A172 (cell line): ENCODE measurements around the gene LRRC36. TPM values are rescaled to one million over a fixed set of nuclear protein-coding genes. Genes with fewer than 3 reads are reported as not detected.
A peak's percentile ranks its signal among the peaks of the same experiment; 100 is the strongest.
"Not testable (repeated sequence)": the region's sequence is repeated elsewhere in the genome, so short reads cannot be mapped to it uniquely, and the experiment has no call there.

ENCODE experiments used
- DNase-seq: peaks from one replicate; pipeline ENCODE4 v3.0.0-alpha.2; 2015; ENCODE audit warnings: low spot score
- total RNA-seq: library from RNA; depleted of rRNA; stranded (reverse); fragments of >200 nt; shearing (Covaris generic); gene quantifications from 2 replicates; pipeline ENCODE4 v1.2.3, GENCODE V29; 2014

The LRRC36 gene
- total RNA-seq, 1 experiment from 2014 or later: not detected

DNA sequence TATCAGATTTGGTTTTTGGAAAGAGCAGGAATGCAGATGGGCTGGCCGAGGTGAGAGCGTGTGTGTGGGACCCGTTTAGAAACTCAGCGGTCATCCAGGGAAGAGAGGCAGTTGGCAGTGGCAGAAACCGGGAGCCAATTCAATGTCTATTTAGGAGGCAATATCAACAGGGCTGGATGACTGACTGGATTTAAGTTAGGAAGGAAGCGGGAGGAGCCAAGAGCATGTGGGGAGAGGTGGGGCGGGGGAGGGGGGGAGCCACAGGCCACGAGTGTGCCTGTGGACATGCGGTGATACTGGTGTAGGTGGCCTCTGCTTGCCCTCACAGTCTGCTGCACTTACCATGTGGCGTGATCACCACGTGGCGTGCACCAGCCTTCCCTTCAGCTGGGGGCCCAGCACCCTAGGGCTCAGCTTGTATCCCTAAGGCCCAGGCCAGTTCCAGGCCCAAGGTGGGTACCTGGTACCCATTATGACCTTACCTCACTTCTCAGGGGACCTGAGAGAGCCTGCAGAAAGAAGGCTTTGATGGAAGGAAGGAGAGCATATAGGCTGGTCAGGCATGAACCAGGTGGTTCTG, 77.5 kb downstream of the LRRC36 start:
- no peak for DNase-seq

DNA sequence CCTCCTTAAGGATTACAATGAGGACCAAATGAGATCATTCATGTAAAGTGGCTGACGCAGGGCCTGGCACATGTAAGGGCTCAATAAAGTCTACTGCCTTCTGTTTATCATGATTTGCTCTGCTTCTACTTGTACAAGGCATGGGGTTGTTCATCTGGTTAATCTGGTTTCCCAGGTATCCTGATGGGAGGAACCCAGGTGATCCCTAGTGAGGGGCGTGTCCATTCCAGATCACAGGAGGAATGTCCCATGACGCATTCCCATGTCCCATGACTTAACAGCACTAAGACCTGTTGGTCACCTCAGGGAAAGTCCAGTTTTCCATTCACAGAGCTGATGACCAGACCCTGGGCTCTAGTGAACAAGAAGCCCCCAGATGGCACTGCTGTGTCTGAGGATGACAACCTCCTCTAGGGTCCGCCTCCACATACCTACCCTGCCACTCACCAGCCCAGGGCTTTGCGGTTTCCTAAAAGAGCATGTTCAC, 78.2 kb downstream of the LRRC36 start:
- no peak for DNase-seq

DNA sequence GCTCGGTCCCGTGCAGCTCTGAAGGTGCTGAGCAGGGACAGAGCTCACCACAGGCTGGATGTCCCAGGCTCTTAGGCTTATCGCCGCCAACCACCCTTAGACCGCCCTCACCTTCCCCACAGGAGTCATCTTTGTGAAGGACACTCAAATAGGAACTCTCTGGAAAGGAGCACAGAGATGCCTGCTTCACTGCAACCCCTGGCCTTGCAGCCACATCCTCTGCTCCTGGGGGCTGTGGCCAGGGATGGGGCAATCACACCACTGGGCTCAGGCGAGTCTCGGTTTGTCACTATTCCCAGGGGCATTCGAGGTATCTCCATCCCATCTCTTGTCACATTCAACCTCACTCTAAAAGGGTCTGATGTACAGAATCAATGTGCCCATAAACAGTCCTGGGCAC, 78.7 kb downstream of the LRRC36 start:
- DNase-seq: no peak

DNA sequence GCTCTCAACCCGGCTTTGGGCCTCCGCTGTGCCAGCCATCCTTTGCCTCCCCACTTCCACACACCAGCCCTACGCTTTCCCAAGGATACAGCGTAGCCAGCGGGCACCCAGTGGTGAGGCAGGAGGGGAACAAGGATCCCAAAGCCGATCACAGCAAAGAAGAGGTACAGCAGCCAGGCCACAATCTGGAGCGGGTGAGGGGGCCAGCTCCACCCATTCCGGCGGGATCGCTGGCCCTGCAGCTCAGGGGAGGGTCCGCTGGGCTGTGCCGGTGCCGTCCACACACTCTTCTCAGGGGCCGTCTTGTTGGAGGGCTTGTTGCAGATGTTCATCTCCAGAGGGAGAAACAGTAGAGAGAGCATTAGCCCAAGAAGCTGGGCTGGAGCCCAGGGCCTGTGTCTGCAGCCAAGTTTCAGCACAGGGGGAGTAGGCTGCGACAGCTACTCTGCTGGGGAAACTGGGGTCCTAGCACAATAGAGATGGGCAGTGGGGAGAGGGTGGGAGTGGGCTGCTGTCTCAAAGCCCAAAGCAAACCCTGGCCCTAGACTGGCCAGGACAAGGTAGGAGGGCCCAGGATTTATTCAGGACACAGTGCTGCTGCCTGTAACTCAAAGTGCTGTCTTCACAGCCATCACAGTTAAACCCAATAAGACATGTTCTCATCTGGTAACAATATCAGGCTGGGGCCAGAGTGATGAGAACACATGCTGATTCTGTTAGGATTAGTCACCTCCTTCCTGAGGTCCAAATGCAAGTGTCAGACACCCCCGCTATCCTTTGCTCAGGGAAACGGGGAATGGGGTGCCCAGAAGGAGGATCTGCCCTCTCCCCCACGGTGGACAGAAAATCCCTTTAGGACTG, 79.7 kb downstream of the LRRC36 start:
- peak; percentile 74 for DNase-seq

DNA sequence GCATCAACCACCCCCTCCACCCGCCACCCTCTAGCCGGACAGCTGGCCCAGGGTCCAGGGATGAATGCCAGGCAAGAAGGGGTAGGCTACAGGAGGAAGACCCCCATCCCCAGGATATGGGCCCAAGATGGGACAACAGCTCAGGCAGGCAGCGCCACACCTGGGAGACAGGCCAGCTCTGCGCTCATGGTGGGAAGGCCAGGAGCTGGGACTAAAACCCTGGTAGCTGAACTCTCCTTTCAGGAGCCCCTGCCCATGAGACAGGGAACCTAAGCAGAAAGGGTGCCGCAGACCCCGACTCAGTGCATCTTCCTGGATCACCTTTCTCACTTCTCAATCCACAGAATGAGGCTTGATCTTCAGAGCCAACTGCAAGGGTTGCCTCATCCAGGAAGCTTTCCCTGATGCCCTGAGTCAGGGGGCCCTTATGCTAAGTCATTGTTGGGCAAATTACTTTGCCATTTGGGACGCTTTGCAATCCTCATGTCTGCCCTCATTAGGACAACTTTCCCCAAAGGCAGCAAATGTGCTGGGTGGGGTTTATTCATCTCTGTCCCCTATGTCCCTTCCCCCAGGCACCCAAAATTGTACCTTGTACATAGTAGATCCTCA, 80.7 kb downstream of the LRRC36 start:
- DNase-seq: no peak

DNA sequence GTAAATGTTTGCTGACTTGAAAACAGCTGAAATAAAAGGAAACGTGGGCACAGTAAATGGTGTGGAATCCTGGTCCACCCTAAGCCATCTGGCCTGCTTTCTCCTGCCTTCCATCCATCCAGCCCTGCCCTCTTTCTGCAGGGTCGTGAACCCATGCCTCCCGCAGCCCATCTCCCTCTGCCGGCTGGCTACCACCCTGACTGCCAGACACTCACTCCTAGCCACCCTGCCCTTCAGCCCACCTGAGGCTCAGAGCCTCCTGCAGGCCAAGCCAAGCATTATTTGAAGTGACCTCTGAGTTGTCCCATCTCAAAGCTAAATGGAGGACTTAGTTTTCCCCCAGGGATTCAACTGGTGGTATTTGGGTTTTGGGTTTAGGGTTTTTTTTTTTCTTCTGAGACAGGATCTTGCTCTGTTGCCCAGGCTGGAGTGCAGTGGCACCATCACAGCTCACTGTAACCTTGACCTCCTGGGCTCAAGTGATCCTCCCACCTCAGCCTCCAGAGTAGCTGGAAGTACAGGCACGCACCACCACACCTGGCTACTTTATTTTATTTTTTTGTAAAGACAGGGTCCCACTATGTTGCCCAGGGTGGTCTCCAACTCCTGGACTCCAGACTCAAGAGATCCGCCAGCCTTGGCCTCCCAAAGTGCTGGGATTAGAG, 81.3 kb downstream of the LRRC36 start:
- DNase-seq: no peak

DNA sequence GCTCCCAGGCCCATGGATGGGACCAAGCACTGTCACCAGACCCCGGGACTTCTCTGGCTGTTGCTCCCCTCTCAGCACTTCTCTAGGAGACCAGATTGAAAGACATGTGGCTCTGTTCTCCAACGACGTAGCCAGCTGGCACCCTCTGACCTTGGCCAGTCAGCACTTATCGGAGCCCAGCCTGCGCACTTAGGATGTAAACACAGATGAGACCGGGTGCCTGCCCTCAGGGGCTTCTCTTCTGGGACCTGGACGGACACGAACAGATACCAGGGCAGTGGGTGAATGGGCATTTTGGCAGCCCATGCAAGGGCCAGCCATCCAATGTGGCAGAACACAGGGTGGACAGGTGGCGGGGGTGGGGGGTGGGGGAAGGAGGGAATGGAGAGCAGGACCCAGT, 83.0 kb downstream of the LRRC36 start:
- no peak for DNase-seq

DNA sequence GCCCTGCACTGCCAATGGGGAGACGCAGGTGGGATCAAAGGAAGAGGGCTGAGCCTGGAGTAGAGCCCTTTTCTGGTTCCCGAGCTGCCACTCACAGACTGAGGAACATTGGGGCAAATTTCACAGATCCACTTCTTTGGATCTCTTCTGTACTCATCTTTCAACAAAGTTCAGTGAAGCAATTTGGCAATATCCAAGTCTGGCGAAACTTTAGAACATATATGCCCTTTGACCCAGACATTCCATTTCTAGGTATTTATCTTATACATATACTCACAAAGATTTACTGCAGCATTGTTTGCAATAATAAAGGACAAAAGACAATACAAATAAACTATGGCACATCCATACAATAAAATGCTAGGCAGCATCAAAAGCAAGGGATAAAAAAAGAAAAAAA, 84.7 kb downstream of the LRRC36 start:
- DNase-seq: no peak

DNA sequence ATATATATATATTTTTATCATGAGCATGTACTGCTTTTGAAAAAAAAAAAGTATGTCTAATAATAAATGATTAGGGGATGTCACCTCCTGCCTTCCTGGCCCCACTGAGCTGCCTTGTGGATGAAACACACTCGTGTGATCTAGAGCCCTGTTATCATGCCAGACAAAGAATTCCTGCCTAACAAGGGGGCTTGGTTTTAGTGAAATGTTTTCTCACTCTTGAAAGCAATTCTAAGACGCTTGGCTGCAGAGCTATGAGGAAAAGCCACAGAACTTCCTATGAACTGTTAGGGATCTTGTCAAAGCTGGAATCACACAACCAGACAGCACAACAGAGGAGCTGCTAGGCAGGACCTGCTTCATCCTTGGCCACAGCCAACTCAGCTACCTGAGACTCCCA, 85.7 kb downstream of the LRRC36 start:
- DNase-seq: no peak

DNA sequence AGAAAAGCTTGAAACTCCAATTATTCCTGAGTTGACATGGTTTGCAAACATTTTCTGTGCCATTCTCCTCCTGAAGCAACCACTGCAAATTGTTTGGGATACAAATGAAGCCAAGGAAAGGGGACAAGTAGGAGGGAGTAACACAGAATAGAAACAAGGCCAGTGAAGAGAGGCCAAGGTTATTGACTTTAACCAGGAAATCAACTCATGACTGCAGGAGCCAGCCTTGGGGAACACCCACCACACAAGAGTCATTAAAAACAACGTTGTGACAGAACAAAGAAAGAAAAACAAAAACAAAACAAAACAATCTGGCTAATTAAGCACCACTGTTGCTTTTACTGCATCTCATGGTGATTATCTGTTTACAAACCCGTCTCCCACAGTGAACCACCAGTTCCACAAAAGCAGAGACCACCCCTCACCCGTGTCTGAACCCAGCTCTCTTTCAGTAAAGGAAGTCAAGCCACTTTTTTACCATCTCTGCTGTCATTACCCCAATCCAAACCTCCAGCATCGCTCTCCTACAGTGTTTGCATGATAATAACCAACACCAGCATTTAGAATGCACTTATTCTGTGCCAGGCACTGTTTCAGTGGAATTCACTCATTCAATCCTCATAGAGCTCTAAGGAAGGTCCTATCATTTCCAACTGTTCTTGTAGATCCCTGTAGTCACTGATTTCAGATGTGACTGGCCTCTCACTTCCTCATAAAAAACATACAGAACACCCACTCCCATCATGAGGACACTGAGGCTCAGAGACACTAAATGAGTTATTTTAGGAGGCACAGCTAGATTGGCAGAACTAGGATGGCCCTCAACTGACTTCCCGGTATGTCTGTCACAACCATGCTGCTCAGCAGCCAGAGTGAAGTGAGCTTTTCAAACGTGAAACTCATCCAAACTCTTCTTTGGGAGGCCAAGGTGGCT, 87.6 kb downstream of the LRRC36 start:
- DNase-seq: no peak

DNA sequence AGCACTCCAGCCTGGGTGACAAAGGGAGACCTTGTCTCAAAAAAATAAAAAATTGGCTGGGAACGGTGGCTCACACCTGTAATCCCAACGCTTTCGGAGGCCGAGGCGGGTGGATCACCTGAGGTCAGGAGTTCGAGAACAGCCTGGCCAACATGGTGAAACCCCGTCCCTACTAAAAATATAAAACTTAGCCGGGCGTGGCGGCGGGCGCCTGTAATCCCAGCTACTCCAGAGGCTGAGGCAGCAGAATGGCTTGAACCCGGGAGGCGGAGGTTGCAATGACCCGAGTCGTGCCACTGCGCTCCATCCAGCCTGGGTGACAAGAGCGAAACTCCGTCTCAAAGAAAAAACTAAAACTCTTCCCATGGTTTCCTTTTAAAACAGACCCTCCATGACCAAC, 88.8 kb downstream of the LRRC36 start:
- DNase-seq: not testable (repeated sequence)

DNA sequence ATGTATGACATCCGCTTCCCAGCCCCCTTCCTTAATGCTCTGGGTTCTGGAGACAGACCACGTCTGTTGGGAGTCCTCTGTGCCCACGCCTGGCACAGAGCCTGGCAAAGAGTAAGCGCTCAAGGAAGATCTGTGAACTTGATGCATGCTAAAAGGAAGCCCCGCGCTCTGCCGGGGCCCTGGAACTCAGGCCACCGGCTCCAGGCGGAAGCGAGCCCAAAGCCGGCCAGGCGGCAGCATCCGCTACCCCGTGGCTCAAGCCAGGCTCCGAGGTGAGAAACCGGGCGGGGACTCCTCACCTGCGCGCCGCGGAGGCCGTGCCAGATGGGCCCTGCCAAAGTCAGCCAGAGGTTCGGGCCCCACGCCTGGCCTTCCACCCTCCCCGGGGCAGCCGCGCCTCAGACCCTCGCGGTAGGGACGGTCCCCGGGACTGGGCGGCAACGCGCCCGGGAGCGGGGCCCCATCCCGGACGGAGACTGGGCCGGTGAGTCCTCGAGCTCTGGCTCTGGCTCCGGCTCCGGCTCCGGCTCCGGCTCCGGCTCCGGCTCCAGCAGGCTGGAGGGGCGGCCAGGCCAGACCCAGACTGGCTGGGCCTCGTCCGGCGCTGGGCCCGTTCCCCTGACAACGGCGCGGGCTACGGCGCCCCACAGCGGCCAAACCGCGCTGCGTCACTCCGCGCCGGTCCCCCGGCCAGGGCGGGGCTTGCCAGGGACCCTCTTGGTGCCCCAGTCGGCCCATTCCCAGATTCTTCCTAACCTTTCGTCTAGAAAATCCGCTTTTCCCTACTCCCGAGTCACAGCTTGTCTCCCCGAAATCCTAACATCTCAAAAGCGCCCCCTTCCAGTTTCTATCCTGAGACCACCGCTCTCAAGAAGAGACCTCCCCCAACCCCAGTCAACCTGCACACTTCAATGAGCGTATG, 89.5 kb downstream of the LRRC36 start, which contains the start of gene ZDHHC1:
Gene ZDHHC1 (minus strand): TSS at position 606 of the 922 bp plus-strand sequence. CDS start 8,702 bp downstream, outside the sequence.
- no peak for DNase-seq

DNA sequence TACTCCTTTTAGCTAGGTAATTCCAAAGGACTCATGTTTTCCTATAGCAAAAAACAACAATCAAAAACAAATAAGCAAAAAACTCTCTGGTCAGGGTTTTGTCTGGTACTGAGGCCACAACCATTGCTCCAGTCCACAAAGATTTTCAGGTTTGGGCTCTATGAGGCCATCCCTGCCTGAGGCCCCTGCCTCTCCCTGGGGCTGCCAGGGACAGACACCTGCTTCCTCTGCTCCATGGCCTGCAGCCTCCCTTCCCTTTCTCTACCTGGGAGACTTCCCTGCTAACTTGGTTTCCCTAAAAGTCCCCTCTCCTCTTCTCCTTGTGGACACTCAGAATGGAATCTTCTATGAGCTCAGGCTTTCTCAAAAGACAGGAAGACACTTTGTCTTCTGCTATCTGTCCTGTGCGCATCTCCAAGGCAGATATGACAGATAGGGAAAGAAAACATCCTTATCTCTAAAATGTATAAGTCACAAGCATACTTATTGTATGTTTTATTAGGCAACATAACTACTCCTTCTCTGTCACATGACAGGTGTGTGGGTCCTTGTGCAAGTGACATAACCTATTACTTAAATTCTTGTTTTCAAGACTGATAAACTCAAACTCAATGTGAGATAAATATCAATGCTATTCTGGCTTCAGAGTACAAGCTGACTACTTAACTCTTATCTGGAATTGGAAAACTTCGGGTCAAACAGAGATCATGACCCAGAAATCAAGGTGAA, 90.9 kb downstream of the LRRC36 start:
- no peak for DNase-seq

DNA sequence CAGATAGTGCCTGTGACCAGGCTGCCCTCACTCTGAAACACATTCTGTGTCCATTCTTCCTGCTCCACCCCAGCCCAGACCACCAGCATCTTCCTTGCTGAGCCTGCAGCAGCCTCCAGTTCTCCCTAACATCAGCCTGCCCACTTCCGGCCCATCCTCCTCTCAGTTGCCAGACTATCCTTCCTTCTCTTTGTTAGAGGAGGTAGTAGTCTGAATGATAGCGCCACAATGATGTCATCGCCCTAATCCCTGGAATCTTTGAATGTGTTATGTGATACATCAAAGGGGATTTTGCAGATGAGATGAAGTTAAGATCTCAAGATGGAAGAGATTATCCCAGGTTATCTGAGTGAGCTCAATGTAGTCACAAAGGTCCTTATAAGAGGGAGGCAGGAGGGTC, 92.9 kb downstream of the LRRC36 start:
- no peak for DNase-seq

DNA sequence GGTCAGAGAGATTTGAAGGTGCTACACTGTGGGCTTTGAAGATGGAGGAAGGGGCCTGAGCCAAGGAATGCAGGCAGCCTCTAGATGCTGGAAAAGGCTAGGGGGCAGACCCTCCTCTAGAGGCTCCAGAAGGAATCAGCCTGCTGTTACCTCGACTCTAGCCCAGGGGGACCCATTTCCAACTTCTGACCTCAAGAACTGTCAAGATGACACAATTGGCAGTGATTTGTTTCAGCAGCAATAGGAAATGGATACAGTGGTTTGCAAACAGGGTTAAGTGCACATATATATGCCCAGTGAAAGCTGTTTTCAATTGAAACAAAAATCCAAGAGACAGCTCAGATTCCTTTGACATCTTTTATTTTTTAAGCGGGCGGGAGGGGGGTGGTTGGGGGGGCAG, 93.3 kb downstream of the LRRC36 start:
- DNase-seq: no peak

DNA sequence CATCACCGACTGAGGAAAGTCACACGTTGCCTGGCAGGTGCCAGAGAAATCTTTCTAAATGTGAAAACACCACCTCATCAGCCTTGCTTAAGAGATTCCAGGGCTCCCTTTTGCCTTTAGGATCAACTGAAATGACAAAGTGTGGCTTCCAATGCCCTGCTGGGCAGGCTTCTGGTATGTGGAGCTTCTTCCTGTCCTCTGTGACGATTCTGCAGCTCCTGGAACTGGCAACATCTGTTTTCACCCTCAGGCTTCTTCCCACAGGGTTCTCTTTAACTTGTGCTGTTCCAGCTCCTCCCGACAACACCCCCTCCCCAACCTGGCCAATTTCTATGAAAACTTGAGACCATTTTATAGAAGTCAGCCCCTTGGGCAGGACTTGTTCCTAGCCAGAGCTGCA, 94.4 kb downstream of the LRRC36 start:
- no peak for DNase-seq

DNA sequence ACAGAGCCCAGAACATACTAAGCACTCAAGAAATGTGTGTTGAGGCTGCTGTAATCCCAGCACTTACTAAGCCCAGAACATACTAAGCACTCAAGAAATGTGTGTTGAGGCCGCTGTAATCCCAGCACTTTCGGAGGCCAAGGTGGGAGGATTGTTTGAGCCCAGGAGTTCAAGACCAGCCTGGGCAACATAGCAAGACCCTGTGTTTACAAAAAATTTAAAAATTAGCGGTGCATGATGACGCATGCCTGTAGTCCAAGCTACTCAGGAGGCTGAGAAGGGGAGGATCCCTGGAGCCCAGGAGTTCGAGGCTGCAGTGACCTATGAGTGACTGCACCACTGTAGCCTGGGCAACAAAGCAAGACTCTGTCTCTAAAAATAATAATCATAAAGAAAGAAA, 96.4 kb downstream of the LRRC36 start:
- no peak for DNase-seq

DNA sequence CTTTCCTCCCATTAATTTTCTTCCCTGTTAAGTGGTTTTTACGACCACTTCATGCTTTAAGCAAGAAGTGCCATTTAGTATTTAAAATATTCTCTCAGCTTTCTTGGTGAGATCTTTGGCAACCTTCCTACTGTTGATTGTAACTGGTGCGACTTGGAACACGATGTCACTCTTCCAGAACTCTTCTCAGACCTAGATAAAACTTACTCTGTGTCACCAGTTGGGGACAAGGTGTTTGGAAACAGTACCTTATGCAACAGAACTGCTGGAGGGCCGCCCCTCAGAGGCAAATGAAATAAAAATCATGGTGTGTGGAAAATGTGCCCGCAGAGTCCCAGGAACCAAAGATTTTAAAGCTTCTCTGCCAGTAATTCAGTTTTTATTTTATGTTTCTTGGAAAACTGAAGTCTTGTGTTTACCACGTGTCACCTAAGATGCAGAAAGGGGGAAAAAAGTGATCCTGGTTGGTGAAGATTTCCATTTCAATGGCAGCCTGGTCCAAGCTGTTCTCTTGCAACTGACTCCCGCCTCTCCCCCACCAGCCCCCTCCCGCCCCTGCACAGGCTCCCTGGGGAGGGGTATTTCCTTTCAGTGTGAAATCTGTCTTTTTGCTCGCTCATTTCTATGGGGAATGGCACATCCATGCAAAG, 97.1 kb downstream of the LRRC36 start:
- no peak for DNase-seq

DNA sequence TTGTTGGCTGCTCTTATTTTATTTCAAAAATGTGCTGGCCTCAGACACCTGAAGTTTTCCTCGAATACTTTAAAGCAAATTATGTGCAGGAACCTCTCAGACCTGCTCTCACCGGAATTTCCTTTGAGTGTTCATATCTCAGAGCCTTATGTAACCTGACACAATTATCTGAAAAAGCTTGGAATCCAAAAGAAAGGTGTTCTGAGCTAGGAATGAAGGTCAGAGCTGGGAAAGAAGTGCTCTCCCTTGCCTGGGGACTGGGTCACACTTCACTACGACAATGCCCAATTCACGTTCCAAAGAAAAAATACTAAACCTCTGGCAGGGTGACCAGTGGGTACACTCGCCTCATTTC, 97.6 kb downstream of the LRRC36 start:
- DNase-seq: no peak
